K562 (cell line): Measurements from ENCODE around the gene ZKSCAN5. TPM values are rescaled to one million over a fixed set of nuclear protein-coding genes. Genes with fewer than 3 reads are reported as not detected.
A peak's percentile ranks its signal among the peaks of the same experiment; 100 is the strongest.

ENCODE experiments used
- CHD2 ChIP-seq: IDR thresholded peaks from 2 replicates; pipeline ENCODE4 v1.6.1; 2011; ENCODE audit warnings: low read depth, low read length
- ELF1 ChIP-seq: fragments of 200-800 bp; sonication (Bioruptor generic); IDR thresholded peaks from 2 replicates; pipeline ENCODE4 v1.6.1; 2016; ENCODE audit warnings: missing genetic modification characterization, missing compliant biosample characterization
- ELK1 ChIP-seq: sonication (generic); formaldehyde crosslinking; IDR thresholded peaks from 2 replicates; pipeline ENCODE4 v1.8.1; 2022; ENCODE audit warnings: missing genetic modification reagents
- EP300 ChIP-seq: IDR thresholded peaks from 2 replicates; pipeline ENCODE4 v1.6.1; 2012; ENCODE audit warnings: low read length, improper control_type of control experiment
- ETV5 ChIP-seq: sonication (generic); formaldehyde crosslinking; IDR thresholded peaks from 2 replicates; pipeline ENCODE4 v1.4.0; 2020; ENCODE audit warnings: low read depth, mild to moderate bottlenecking, missing genetic modification reagents
- GATA2 ChIP-seq: sonication (generic); formaldehyde crosslinking; IDR thresholded peaks from 2 replicates; pipeline ENCODE4 v1.4.0; 2020; ENCODE audit warnings: mild to moderate bottlenecking, missing genetic modification reagents
- HNRNPL ChIP-seq: fragments of 200-400 bp; formaldehyde crosslinking; IDR thresholded peaks from 2 replicates; pipeline ENCODE4 v1.6.1; 2017; ENCODE audit warnings: low read depth, mild to moderate bottlenecking, low read length
- IFI16 ChIP-seq: fragments of 250-450 bp; sonication (Bioruptor Pico); IDR thresholded peaks from 2 replicates; pipeline ENCODE4 v2.1.2; 2022; ENCODE audit warnings: mild to moderate bottlenecking, inconsistent platforms
- NFIC ChIP-seq: fragments of 450-650 bp; IDR thresholded peaks from 2 replicates; pipeline ENCODE4 v1.6.1; 2017; ENCODE audit warnings: mild to moderate bottlenecking, inconsistent platforms
- PYGO2 ChIP-seq: fragments of 450-650 bp; IDR thresholded peaks from 2 replicates; pipeline ENCODE4 v1.6.1; 2016; ENCODE audit warnings: mild to moderate bottlenecking, missing genetic modification characterization, moderate library complexity, missing compliant biosample characterization
- RBM22 ChIP-seq: fragments of 200-400 bp; formaldehyde crosslinking; IDR thresholded peaks from 2 replicates; pipeline ENCODE4 v1.6.1; 2018; ENCODE audit warnings: low read length, low read depth; ENCODE audit not compliant: poor library complexity, severe bottlenecking
- RNF219 ChIP-seq: fragments of 250-450 bp; sonication (Bioruptor Pico); IDR thresholded peaks from 2 replicates; pipeline ENCODE4 v1.5.0; 2022; ENCODE audit warnings: mild to moderate bottlenecking
- SNAPC5 ChIP-seq: fragments of 250-450 bp; sonication (Bioruptor Pico); IDR thresholded peaks from 2 replicates; pipeline ENCODE4 v1.8.0; 2021; ENCODE audit warnings: moderate library complexity, mild to moderate bottlenecking, inconsistent platforms
- SP2 ChIP-seq: IDR thresholded peaks from 2 replicates; pipeline ENCODE4 v1.6.1; 2011; ENCODE audit warnings: mild to moderate bottlenecking, low read depth, low read length, moderate library complexity; ENCODE audit not compliant: poor library complexity, severe bottlenecking; ENCODE audit errors: extremely low read depth
- SRF ChIP-seq, 2 experiments: fragments of 250-450, 450-650 bp in 1 of 2; sonication (Bioruptor Pico) in 1 of 2; sonication (generic) in 1 of 2; formaldehyde crosslinking; IDR thresholded peaks; 2 replicates each; pipeline versions ENCODE4 v1.5.0 to v1.5.1; 2020 to 2022; ENCODE audit warnings: mild to moderate bottlenecking in 1 of 2, missing genetic modification reagents in 1 of 2
- THRA ChIP-seq: fragments of 450-650 bp; IDR thresholded peaks from 2 replicates; pipeline ENCODE4 v1.6.1; 2017; ENCODE audit warnings: mild to moderate bottlenecking, moderate library complexity
- TOE1 ChIP-seq, 2 experiments: fragments of 450-650 bp in 1 of 2; sonication (generic) in 1 of 2; formaldehyde crosslinking in 1 of 2; IDR thresholded peaks; 2 replicates each; pipeline versions ENCODE4 v1.7.1 to v1.8.0; 2016 to 2022; ENCODE audit warnings: borderline replicate concordance in 2 of 2, mild to moderate bottlenecking in 2 of 2, antibody characterized with exemption in 1 of 2, inconsistent platforms in 1 of 2, low read depth in 1 of 2, missing genetic modification reagents in 1 of 2, moderate library complexity in 1 of 2
- ZNF140 ChIP-seq: fragments of 250-450 bp; sonication (Bioruptor Pico); IDR thresholded peaks from 2 replicates; pipeline ENCODE4 v1.8.0; 2021; ENCODE audit warnings: moderate library complexity, mild to moderate bottlenecking, inconsistent platforms
- ZNF175 ChIP-seq: fragments of 200-800 bp; sonication (Bioruptor generic); IDR thresholded peaks from 2 replicates; pipeline ENCODE4 v1.6.1; 2016; ENCODE audit warnings: low read depth, mild to moderate bottlenecking, missing genetic modification characterization, missing compliant biosample characterization
- ZNF217 ChIP-seq: sonication (generic); formaldehyde crosslinking; IDR thresholded peaks from 2 replicates; pipeline ENCODE4 v1.8.0; 2022; ENCODE audit warnings: mild to moderate bottlenecking, missing genetic modification reagents
- ZNF232 ChIP-seq: sonication (generic); formaldehyde crosslinking; IDR thresholded peaks from 2 replicates; pipeline ENCODE4 v1.8.0; 2022; ENCODE audit warnings: mild to moderate bottlenecking, missing genetic modification reagents
- ZNF444 ChIP-seq: fragments of 250-450 bp; sonication (Bioruptor Pico); IDR thresholded peaks from 2 replicates; pipeline ENCODE4 v1.4.0; 2020; ENCODE audit warnings: mild to moderate bottlenecking, moderate library complexity
- ZNF583 ChIP-seq: fragments of 250-450 bp; sonication (Bioruptor Pico); IDR thresholded peaks from 2 replicates; pipeline ENCODE4 v1.4.0; 2020
- ZNF717 ChIP-seq: fragments of 250-450 bp; sonication (Bioruptor Pico); IDR thresholded peaks from 2 replicates; pipeline ENCODE4 v1.5.0; 2021
- polyA plus RNA-seq, 8 experiments: library from polyadenylated mRNA; depleted of rRNA in 4 of 8; stranded (reverse) in 5 of 8; unstranded in 3 of 8; fragments of >200 nt; fragmentation: Nextera tagmentation in 2 of 8; fragmentation: Illumina TruSeq in 1 of 8; extraction: Ambion mirVana in 2 of 8; extraction: Trizol in 1 of 8; gene quantifications; 2 replicates each; pipeline versions ENCODE4 v1.2.1 to v1.2.3, GENCODE V29; 2011 to 2014; ENCODE audit warnings: inconsistent platforms in 1 of 8, missing spikeins in 1 of 8
- total RNA-seq, 7 experiments: library from RNA; depleted of rRNA in 6 of 7; stranded (reverse); fragments of >200 nt in 6 of 7; fragmentation: Illumina TruSeq in 2 of 7; extraction: Trizol in 2 of 7; gene quantifications; 2 replicates each; pipeline versions ENCODE4 v1.2.1 to v1.2.3, GENCODE V29; 2011 to 2021; ENCODE audit warnings: low replicate concordance in 1 of 7

The ZKSCAN5 gene
- total and polyA plus RNA-seq, 9 of the 15 experiments (the other 6 are each of a cell fraction or from before 2014, with no cell fraction given): 4.2 to 19.0 (median 15.0) TPM

GRCh38 chr7:99499721-99500636 lies 4.5 kb upstream of the ZKSCAN5 start, which contains the start of gene ZNF394 (continued):
- TF ChIP-seq RNF219 (CRISPR knock-in tag): no peak
- TF ChIP-seq IFI16 (CRISPR knock-in tag): no peak
- TF ChIP-seq PYGO2 (tag): no peak
- no peak for TF ChIP-seq ZNF217 (CRISPR knock-in tag)
- TF ChIP-seq RBM22: no peak
- no peak for TF ChIP-seq GATA2 (CRISPR knock-in tag)
- TF ChIP-seq SNAPC5 (CRISPR knock-in tag): no peak
- peak; percentile 97 for TF ChIP-seq SP2
- TF ChIP-seq ZNF175 (CRISPR knock-in tag): no peak
- TF ChIP-seq HNRNPL: no peak
- no peak for TF ChIP-seq CHD2
- peak; percentile 89 for TF ChIP-seq ELF1 (tag)
- peak; percentile 34; the same call in 1 of the 2 replicates for TF ChIP-seq NFIC
- no peak for TF ChIP-seq ZNF444
- no peak for TF ChIP-seq ZNF140 (CRISPR knock-in tag)
- peak; percentile 69; the same call in 1 of the 2 replicates for TF ChIP-seq TOE1 (IDR thresholded peaks at IDR 0.05; ENCODE audit: borderline replicate concordance)
- TF ChIP-seq TOE1 (CRISPR knock-in tag; IDR thresholded peaks at IDR 0.05; ENCODE audit: borderline replicate concordance, low read depth): no peak
- no peak for TF ChIP-seq ZNF583 (CRISPR knock-in tag)
- 0 out of 2 replicates have a peak, but pooled peaks have one; percentile 2 for TF ChIP-seq ZNF232 (CRISPR knock-in tag)
- TF ChIP-seq ZNF717: no peak
- TF ChIP-seq ETV5 (CRISPR knock-in tag): no peak
- no peak for TF ChIP-seq THRA
- no peak for TF ChIP-seq ELK1 (CRISPR knock-in tag)
- peak in 1 of 2 experiments; percentile 46; a peak in 1 of 4 replicates for TF ChIP-seq SRF (CRISPR knock-in tag; IDR thresholded peaks at IDR 0.05)
- peak; percentile 50 for TF ChIP-seq EP300
